WTC11 (cell line): ENCODE results near the gene ZNF512B. TPM values are rescaled to one million over a fixed set of nuclear protein-coding genes. Genes with fewer than 3 reads are reported as not detected.
"Not testable (repeated sequence)": the region's sequence is repeated elsewhere in the genome, so short reads cannot be mapped to it uniquely, and the experiment has no call there.

ENCODE experiments used
- ATAC-seq: fragments of 200-7000 bp; cut with Tn5 transposase; 2 replicates; pipeline ENCODE4 v1.10.0; 2021; ENCODE audit warnings: mild to moderate bottlenecking, moderate library complexity
- CTCF ChIA-PET: fragments of 300-600 bp; sonication (Branson Sonifier 250); formaldehyde crosslinking; loops from one replicate; lab custom pipeline; 2021; ENCODE audit warnings: antibody characterized with exemption; lab: Charles Lee
- POLR2A ChIA-PET: fragments of 350-600 bp; sonication (Branson Sonifier 250); formaldehyde crosslinking; loops from one replicate; lab custom pipeline; 2021; ENCODE audit warnings: antibody characterized with exemption; lab: Charles Lee
- DNase-seq: peaks from one replicate; pipeline ENCODE4 v3.0.0; 2021; ENCODE audit warnings: low spot score
- H3K27ac Mint-ChIP-seq: 2 replicates; pipeline ENCODE4 v1.8.0; 2021; ENCODE audit warnings: mixed read lengths
- H3K27me3 Mint-ChIP-seq: 2 replicates; pipeline ENCODE4 v1.8.0; 2021; ENCODE audit warnings: low read depth, mild to moderate bottlenecking, moderate library complexity, mixed read lengths
- H3K36me3 Mint-ChIP-seq: 2 replicates; pipeline ENCODE4 v1.8.0; 2021; ENCODE audit warnings: mixed read lengths
- H3K4me1 Mint-ChIP-seq: 2 replicates; pipeline ENCODE4 v1.8.0; 2022; ENCODE audit warnings: mixed read lengths
- H3K4me3 Mint-ChIP-seq: 2 replicates; pipeline ENCODE4 v1.8.0; 2021; ENCODE audit warnings: mild to moderate bottlenecking, moderate library complexity, mixed read lengths
- H3K9me3 Mint-ChIP-seq: 2 replicates; pipeline ENCODE4 v1.8.0; 2021; ENCODE audit warnings: mixed read lengths
- ELF4 ChIP-seq: sonication (generic); formaldehyde crosslinking; IDR thresholded peaks from 2 replicates; pipeline ENCODE4 v1.8.1; 2022; ENCODE audit warnings: low read depth, mild to moderate bottlenecking, moderate library complexity, missing genetic modification reagents
- HMGA2 ChIP-seq: fragments of 250-450 bp; sonication (Bioruptor Pico); IDR thresholded peaks from 2 replicates; pipeline ENCODE4 v1.4.0; 2021; ENCODE audit warnings: mild to moderate bottlenecking, moderate library complexity
- JAZF1 ChIP-seq: fragments of 250-450 bp; sonication (Bioruptor Pico); IDR thresholded peaks from 2 replicates; pipeline ENCODE4 v1.9.0; 2021; ENCODE audit warnings: moderate library complexity, mild to moderate bottlenecking, inconsistent platforms
- MXD4 ChIP-seq: fragments of 250-450 bp; sonication (Bioruptor Pico); IDR thresholded peaks from 2 replicates; pipeline ENCODE4 v1.8.0; 2021; ENCODE audit warnings: mild to moderate bottlenecking, moderate library complexity, borderline replicate concordance
- PREB ChIP-seq: sonication (generic); formaldehyde crosslinking; IDR thresholded peaks from 2 replicates; pipeline ENCODE4 v1.8.1; 2022; ENCODE audit warnings: mild to moderate bottlenecking, missing genetic modification reagents, moderate library complexity, borderline replicate concordance
- RELA ChIP-seq: sonication (generic); formaldehyde crosslinking; IDR thresholded peaks from 2 replicates; pipeline ENCODE4 v1.8.1; 2022; ENCODE audit warnings: missing genetic modification reagents, mild to moderate bottlenecking, borderline replicate concordance
- SMAD3 ChIP-seq: sonication (generic); formaldehyde crosslinking; IDR thresholded peaks from 2 replicates; pipeline ENCODE4 v1.8.0; 2022; ENCODE audit warnings: missing genetic modification reagents, mild to moderate bottlenecking, borderline replicate concordance
- TP53 ChIP-seq: sonication (generic); formaldehyde crosslinking; IDR thresholded peaks from 2 replicates; pipeline ENCODE4 v1.8.1; 2023; ENCODE audit warnings: mild to moderate bottlenecking, missing genetic modification reagents
- ZBTB21 ChIP-seq: sonication (generic); formaldehyde crosslinking; IDR thresholded peaks from 2 replicates; pipeline ENCODE4 v1.8.1; 2023; ENCODE audit warnings: mild to moderate bottlenecking, missing genetic modification reagents, borderline replicate concordance
- ZMAT4 ChIP-seq: fragments of 250-450 bp; sonication (Bioruptor Pico); IDR thresholded peaks from 2 replicates; pipeline ENCODE4 v1.9.0; 2021; ENCODE audit warnings: mild to moderate bottlenecking
- ZNF423 ChIP-seq: fragments of 250-450 bp; sonication (Bioruptor Pico); IDR thresholded peaks from 2 replicates; pipeline ENCODE4 v2.1.2; 2022; ENCODE audit warnings: mild to moderate bottlenecking, moderate library complexity
- ZNF671 ChIP-seq: fragments of 250-450 bp; sonication (Bioruptor Pico); IDR thresholded peaks from 2 replicates; pipeline ENCODE4 v1.8.0; 2021; ENCODE audit warnings: mild to moderate bottlenecking
- total RNA-seq: library from RNA; stranded (reverse); gene quantifications from 3 replicates; pipeline ENCODE4 v1.2.3, GENCODE V29; 2021

The ZNF512B gene
- total RNA-seq, 1 experiment from 2014 or later, result 23.3 TPM

- H3K9me3 Mint-ChIP-seq, result peaks cover 3% of the 10 kb centered on the region; the same call in 1 of the 2 replicates
- ChIA-PET POLR2A (no interaction called here), CTCF (no interaction called here)
- no peak overlapping the region for H3K27ac Mint-ChIP-seq
- DNase-seq (no peak), ATAC-seq (no peak)
- TF ChIP-seq ZNF671 (CRISPR knock-in tag) (no peak), SMAD3 (CRISPR knock-in tag) (no peak), PREB (CRISPR knock-in tag) (no peak), HMGA2 (CRISPR knock-in tag) (no peak), TP53 (CRISPR knock-in tag) (no peak), MXD4 (CRISPR knock-in tag) (no peak), JAZF1 (CRISPR knock-in tag) (no peak), ZBTB21 (no peak), ZMAT4 (no peak), ELF4 (CRISPR knock-in tag) (no peak)
- H3K4me3 Mint-ChIP-seq, result no peak overlapping the region
- 0 out of 2 replicates have a peak, but pooled peaks cover 3% of the 10 kb centered on the region for H3K27me3 Mint-ChIP-seq
- peaks cover 41% of the 10 kb centered on the region for H3K36me3 Mint-ChIP-seq
- H3K4me1 Mint-ChIP-seq, result peaks cover 10% of the 10 kb centered on the region
Observed at GRCh38 chr20:63961664-63962425, 7.9 kb downstream of the ZNF512B start.

DNA sequence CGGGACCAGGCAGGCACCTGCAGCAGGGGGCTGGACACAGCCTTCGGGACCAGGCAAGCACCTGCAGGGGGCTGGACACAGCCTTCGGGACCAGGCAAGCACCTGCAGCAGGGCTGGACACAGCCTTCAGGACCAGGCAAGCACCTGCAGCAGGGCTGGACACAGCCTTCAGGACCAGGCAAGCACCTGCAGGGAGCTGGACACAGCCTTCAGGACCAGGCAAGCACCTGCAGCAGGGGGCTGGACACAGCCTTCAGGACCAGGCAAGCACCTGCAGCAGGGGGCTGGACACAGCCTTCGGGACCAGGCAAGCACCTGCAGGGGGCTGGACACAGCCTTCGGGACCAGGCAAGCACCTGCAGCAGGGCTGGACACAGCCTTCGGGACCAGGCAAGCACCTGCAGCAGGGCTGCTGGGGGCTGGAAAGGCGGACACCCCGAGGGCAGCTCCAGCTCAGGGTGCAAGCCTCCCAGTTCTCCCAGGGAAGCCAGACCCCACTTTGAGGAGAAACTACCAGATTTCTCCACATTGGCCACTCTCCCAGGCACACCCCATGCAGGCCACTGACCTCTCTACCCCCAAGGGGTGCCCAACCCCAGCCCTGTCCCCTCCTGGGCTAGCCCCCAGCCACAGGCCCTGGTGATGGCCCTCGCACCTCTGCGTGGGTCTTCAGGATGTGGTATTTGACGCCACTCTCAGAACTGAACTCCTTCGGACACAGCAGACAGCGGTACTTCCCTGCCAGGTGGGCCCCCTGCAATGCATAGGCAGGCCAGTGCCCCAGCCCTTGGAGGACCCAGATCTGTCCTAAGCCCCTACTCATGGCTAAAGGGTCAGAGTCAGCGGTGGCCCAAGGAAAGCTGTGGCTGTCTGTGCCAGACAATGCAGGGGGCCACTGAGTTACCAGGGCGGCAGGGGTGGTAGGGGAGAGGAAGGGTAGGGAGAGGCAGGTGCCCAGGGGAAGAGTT lies 8.8 kb downstream of the ZNF512B start:
- DNase-seq, POLR2A ChIA-PET, H3K27me3 Mint-ChIP-seq, H3K27ac Mint-ChIP-seq, H3K9me3 Mint-ChIP-seq, H3K4me3 Mint-ChIP-seq, ATAC-seq: not testable (repeated sequence)
- Mint-ChIP-seq H3K36me3 (peaks cover 32% of the 10 kb centered on the region), H3K4me1 (peaks cover 10% of the 10 kb centered on the region)
- CTCF ChIA-PET, result interaction anchor here (0.6 kb wide), 1 partner anchor 20 kb away, joined by 3 read pairs; no protein-coding TSS in a partner anchor

GRCh38 chr20:63959699-63960075 lies 10.0 kb downstream of the ZNF512B start:
- ChIA-PET CTCF (interaction anchor here (0.6 to 5.0 kb wide), 3 partner anchors 14 to 160 kb away, joined by 3 to 54 read pairs (median 7); partner anchors contain the start of gene PRPF6), POLR2A (no interaction called here)
- peaks cover 3% of the 10 kb centered on the region; the same call in 1 of the 2 replicates for H3K9me3 Mint-ChIP-seq
- peaks cover 13% of the 10 kb centered on the region for H3K4me1 Mint-ChIP-seq
- TF ChIP-seq RELA (CRISPR knock-in tag) (no peak), SMAD3 (CRISPR knock-in tag) (no peak)
- H3K27ac Mint-ChIP-seq, result no peak overlapping the region
- DNase-seq (no peak), ATAC-seq (no peak)
- no peaks in the 10 kb centered on the region for H3K27me3 Mint-ChIP-seq
- no peak overlapping the region for H3K4me3 Mint-ChIP-seq
- peaks cover 31% of the 10 kb centered on the region for H3K36me3 Mint-ChIP-seq

GRCh38 chr20:63958964-63959698 lies 10.6 kb downstream of the ZNF512B start:
- DNase-seq, result no peak
- no peak for ATAC-seq
- ChIA-PET CTCF (interaction anchor here (1.4 to 5.0 kb wide), 2 partner anchors 15 to 21 kb away, joined by 7 to 54 read pairs; partner anchors contain the start of gene PRPF6), POLR2A (no interaction called here)
- H3K36me3 Mint-ChIP-seq, result peaks cover 25% of the 10 kb centered on the region
- TF ChIP-seq ELF4 (CRISPR knock-in tag) (no peak), ZNF423 (CRISPR knock-in tag) (peak; percentile 47)
- no peak overlapping the region for H3K4me3 Mint-ChIP-seq
- peaks cover 3% of the 10 kb centered on the region; the same call in 1 of the 2 replicates for H3K9me3 Mint-ChIP-seq
- H3K27me3 Mint-ChIP-seq, result no peaks in the 10 kb centered on the region
- H3K27ac Mint-ChIP-seq, result peak overlapping the region; percentile 49; the same call in 1 of the 2 replicates
- peaks cover 19% of the 10 kb centered on the region for H3K4me1 Mint-ChIP-seq
